T-helper 2 cell treated with Interferon-gamma antibody and Interleukin-4, amounts not matched to agents 100 ng/mL and 5 ng/mL, for 36 hours (primary cell): ENCODE data around the gene MMP26. TPM values are rescaled to one million over a fixed set of nuclear protein-coding genes. Genes with fewer than 3 reads are reported as not detected.

Experiments used
- intact Hi-C: fragments of 100-400 bp; cut with micrococcal nuclease; formaldehyde crosslinking; loops from one replicate; pipeline ENCODE4 v1.15.1; 2023
- total RNA-seq: library from RNA; stranded (reverse); gene quantifications from 2 replicates; pipeline ENCODE4 v1.2.3, GENCODE V29; 2022

Gene MMP26
- not detected in 2 replicates for total RNA-seq

GRCh38 chr11:4704054-4704789, at the start of gene MMP26:
TSS of gene MMP26 (plus strand) at chr11:4704784.
- intact Hi-C loops: no loop called here

GRCh38 chr11:4658629-4659445, 45.7 kb upstream of the MMP26 start:
- intact Hi-C loops: no loop called here

- intact Hi-C loops: no loop called here
These were observed 41.7 kb upstream of the MMP26 start for GRCh38 chr11:4662876-4663275.

- intact Hi-C loops: no loop called here
These were observed 40.4 kb upstream of the MMP26 start for GRCh38 chr11:4664183-4664582.

GRCh38 chr11:4664786-4665185, 39.8 kb upstream of the MMP26 start:
- intact Hi-C loops: no loop called here

GRCh38 chr11:4665424-4665823, 39.2 kb upstream of the MMP26 start:
- intact Hi-C loops: no loop called here

GRCh38 chr11:4671741-4672140, 32.8 kb upstream of the MMP26 start:
- intact Hi-C loops: no loop called here

- intact Hi-C loops: no loop called here
These were observed 32.1 kb upstream of the MMP26 start for GRCh38 chr11:4672470-4672869.

GRCh38 chr11:4673781-4674180, 30.8 kb upstream of the MMP26 start:
- intact Hi-C loops: no loop called here

GRCh38 chr11:4677948-4678347, 26.6 kb upstream of the MMP26 start:
- intact Hi-C loops: no loop called here

- intact Hi-C loops: no loop called here
These were observed 24.2 kb upstream of the MMP26 start for GRCh38 chr11:4680341-4680740.

GRCh38 chr11:4682623-4683419, 21.8 kb upstream of the MMP26 start:
- intact Hi-C loops: no loop called here

GRCh38 chr11:4684631-4685285, 19.8 kb upstream of the MMP26 start:
- intact Hi-C loops: no loop called here

GRCh38 chr11:4695442-4695841, 9.1 kb upstream of the MMP26 start:
- intact Hi-C loops: no loop called here

- intact Hi-C loops: no loop called here
These were observed 7.0 kb upstream of the MMP26 start, which contains the start of gene OR51E2 for GRCh38 chr11:4697585-4697984. TSS of gene OR51E2 (minus strand) at chr11:4697853. CDS start at chr11:4682711, 15,142 bp downstream.

GRCh38 chr11:4699697-4700435, 4.7 kb upstream of the MMP26 start:
- intact Hi-C loops: no loop called here

GRCh38 chr11:4700436-4700820, 4.2 kb upstream of the MMP26 start:
- intact Hi-C loops: no loop called here

- intact Hi-C loops: no loop called here
These were observed 278 bp downstream of the MMP26 start for GRCh38 chr11:4704790-4705334.

GRCh38 chr11:4713241-4713640, 8.7 kb downstream of the MMP26 start:
- intact Hi-C loops: no loop called here

GRCh38 chr11:4714300-4714699, 9.7 kb downstream of the MMP26 start:
- intact Hi-C loops: no loop called here
